Central memory CD8-positive, alpha-beta T cell (primary cell): ENCODE measurements around the gene CSNK1G1.

ENCODE experiments used
- ATAC-seq: fragments of 150-1000 bp; cut with Tn5 transposase; replicated peaks from 2 replicates; pipeline ENCODE4 v1.10.0; 2022; ENCODE audit warnings: mild to moderate bottlenecking, moderate FRiP score, moderate number of reproducible peaks; ENCODE audit not compliant: poor library complexity, severe bottlenecking; ENCODE audit errors: extremely low read depth
- DNase-seq, 2 donors: peaks; one replicate each; pipeline ENCODE4 v3.0.0; 2021; ENCODE audit warnings: low spot score in 2 of 2
- H3K27ac Mint-ChIP-seq: one replicate; pipeline ENCODE4 v1.8.0; 2022; ENCODE audit warnings: low read depth, mild to moderate bottlenecking, moderate library complexity, mixed read lengths
- H3K27me3 Mint-ChIP-seq: one replicate; pipeline ENCODE4 v1.8.0; 2022; ENCODE audit warnings: mixed read lengths
- H3K36me3 Mint-ChIP-seq: one replicate; pipeline ENCODE4 v1.8.0; 2022; ENCODE audit warnings: mild to moderate bottlenecking, moderate library complexity, mixed read lengths; ENCODE audit not compliant: insufficient read depth
- H3K4me1 Mint-ChIP-seq: one replicate; pipeline ENCODE4 v1.8.0; 2022; ENCODE audit warnings: mixed read lengths
- H3K4me3 Mint-ChIP-seq: one replicate; pipeline ENCODE4 v1.8.0; 2022; ENCODE audit warnings: mild to moderate bottlenecking, moderate library complexity, mixed read lengths
- H3K9me3 Mint-ChIP-seq: one replicate; pipeline ENCODE4 v1.8.0; 2022; ENCODE audit warnings: mixed read lengths

Gene CSNK1G1

DNA sequence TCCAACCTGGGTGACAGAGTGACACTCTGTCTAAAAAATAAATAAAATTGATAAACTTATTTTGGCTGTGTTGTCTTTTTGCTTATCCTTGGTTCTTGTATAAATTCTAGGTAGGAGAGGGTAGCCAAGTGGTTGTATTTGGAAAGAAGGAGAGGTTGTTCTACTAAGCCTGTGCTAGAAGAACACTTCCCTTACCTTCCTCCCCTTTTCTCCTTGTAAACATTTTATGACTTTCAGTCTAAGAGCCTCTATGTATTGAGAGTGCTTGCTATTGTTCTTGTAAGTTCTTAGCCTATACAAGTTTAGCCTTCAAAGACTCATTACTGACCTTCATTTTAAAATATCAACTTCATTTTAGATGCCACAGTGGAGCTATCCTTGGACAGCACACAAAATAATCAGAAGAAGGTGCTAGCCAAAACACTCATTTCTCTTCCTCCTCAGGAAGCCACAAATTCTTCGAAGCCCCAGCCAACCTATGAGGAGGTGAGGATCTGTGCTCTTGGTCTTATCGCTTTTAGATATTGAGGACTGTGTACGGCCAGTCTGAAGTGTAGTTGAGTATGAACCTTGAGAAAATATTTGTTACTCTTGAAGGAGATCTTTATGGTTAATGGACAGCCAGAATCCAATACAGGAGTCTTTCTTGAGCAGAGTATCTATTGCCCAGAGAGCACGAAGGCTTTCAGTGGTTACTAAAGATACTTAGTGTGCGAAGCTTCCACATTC lies 238.1 kb downstream of the CSNK1G1 start:
- no peak overlapping the region for H3K27ac Mint-ChIP-seq
- H3K4me1 Mint-ChIP-seq: peaks cover 7% of the 10 kb centered on the region

More for the DNA sequence above, 238.1 kb downstream of the CSNK1G1 start:
- no peaks in the 10 kb centered on the region for H3K27me3 Mint-ChIP-seq
- H3K9me3 Mint-ChIP-seq: no peaks in the 10 kb centered on the region
- no peak overlapping the region for H3K4me3 Mint-ChIP-seq
- H3K36me3 Mint-ChIP-seq: peaks cover 76% of the 10 kb centered on the region
- DNase-seq (no peak), ATAC-seq (no peak)
